ENCODE data around the gene RANBP3L.

RANBP3L gene

GRCh38 chr5:36241631-36242533 is 59.8 kb downstream of the RANBP3L start, which contains the start of gene NADK2:
Gene NADK2 (minus strand): TSS chr5:36241925. CDS start chr5:36241798, 127 bp downstream.
- DNase-seq: peak; percentile 96

GRCh38 chr5:36240779-36241630 is 60.7 kb downstream of the RANBP3L start:
- DNase-seq: peak; percentile 30

- DNase-seq: no peak
Observed at GRCh38 chr5:36239370-36240293, 62.1 kb downstream of the RANBP3L start.

- DNase-seq: no peak
Observed at GRCh38 chr5:36238502-36239295, 63.0 kb downstream of the RANBP3L start.

GRCh38 chr5:36237751-36238150 is 64.0 kb downstream of the RANBP3L start:
- DNase-seq: no peak

GRCh38 chr5:36236801-36237200 is 64.9 kb downstream of the RANBP3L start:
- no peak for DNase-seq

GRCh38 chr5:36232533-36232932 is 69.2 kb downstream of the RANBP3L start:
- DNase-seq: no peak

- DNase-seq: no peak
Observed at GRCh38 chr5:36230151-36230790, 71.4 kb downstream of the RANBP3L start.

GRCh38 chr5:36228505-36228904 is 73.2 kb downstream of the RANBP3L start:
- DNase-seq: no peak

GRCh38 chr5:36227046-36227445 is 74.7 kb downstream of the RANBP3L start:
- no peak for DNase-seq

- DNase-seq: no peak
Observed at GRCh38 chr5:36222620-36223019, 79.1 kb downstream of the RANBP3L start.

- DNase-seq: no peak
Observed at GRCh38 chr5:36217988-36218387, 83.7 kb downstream of the RANBP3L start.

- DNase-seq: no peak
Observed at GRCh38 chr5:36217567-36217966, 84.1 kb downstream of the RANBP3L start.

- DNase-seq: no peak
Observed at GRCh38 chr5:36215910-36216309, 85.8 kb downstream of the RANBP3L start.

GRCh38 chr5:36214436-36214835 is 87.3 kb downstream of the RANBP3L start:
- DNase-seq: no peak

- DNase-seq: no peak
Observed at GRCh38 chr5:36209664-36210063, 92.0 kb downstream of the RANBP3L start.

- DNase-seq: no peak
Observed at GRCh38 chr5:36208786-36209185, 92.9 kb downstream of the RANBP3L start.

GRCh38 chr5:36206913-36207312 is 94.8 kb downstream of the RANBP3L start:
- no peak for DNase-seq

GRCh38 chr5:36205329-36205728 is 96.4 kb downstream of the RANBP3L start:
- DNase-seq: no peak

- no peak for DNase-seq
Observed at GRCh38 chr5:36202521-36202961, 99.2 kb downstream of the RANBP3L start.

- DNase-seq: no peak
Observed at GRCh38 chr5:36200513-36200912, 101.2 kb downstream of the RANBP3L start.
